ENCODE measurements around the gene NUP93. TPM values are rescaled to one million over a fixed set of nuclear protein-coding genes. Genes with fewer than 3 reads are reported as not detected.

Gene NUP93
- total and polyA plus RNA-seq, 7 donors, result 13.8 to 35.8 (median 21.4) TPM

DNA sequence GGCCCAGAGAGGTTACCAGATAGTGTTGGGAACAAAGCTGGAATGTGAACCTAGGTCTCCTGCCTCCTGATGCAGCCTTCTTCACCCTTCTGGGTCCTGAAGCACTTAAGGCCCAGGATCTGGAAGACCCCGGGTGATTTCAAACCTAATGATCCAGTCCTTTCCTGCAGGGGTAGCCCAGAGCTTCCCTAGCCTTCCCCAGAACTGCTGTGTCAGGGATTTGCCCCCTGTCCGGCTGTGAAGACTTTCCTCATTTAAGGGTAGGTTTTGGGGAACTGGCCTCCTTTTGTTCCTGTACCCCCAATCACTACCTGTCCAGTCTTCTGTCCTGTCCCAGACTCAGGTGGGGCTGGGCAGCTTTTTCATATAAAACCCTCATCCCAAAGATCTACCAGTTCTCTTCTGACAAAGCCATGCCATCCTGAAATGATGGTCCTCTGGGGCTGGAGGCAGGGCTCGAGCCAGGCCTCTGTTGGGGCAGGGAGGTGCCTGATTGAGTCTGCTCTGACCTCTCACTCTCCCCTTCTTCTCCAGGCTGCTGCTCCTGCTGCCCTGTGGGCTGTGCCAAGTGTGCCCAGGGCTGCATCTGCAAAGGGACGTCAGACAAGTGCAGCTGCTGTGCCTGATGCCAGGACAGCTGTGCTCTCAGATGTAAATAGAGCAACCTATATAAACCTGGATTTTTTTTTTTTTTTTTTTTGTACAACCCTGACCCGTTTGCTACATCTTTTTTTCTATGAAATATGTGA, 46.3 kb upstream of the NUP93 start:
- TF ChIP-seq EP300 (IDR thresholded peaks at IDR 0.05), result no peak
- TF ChIP-seq, protein P1, sequence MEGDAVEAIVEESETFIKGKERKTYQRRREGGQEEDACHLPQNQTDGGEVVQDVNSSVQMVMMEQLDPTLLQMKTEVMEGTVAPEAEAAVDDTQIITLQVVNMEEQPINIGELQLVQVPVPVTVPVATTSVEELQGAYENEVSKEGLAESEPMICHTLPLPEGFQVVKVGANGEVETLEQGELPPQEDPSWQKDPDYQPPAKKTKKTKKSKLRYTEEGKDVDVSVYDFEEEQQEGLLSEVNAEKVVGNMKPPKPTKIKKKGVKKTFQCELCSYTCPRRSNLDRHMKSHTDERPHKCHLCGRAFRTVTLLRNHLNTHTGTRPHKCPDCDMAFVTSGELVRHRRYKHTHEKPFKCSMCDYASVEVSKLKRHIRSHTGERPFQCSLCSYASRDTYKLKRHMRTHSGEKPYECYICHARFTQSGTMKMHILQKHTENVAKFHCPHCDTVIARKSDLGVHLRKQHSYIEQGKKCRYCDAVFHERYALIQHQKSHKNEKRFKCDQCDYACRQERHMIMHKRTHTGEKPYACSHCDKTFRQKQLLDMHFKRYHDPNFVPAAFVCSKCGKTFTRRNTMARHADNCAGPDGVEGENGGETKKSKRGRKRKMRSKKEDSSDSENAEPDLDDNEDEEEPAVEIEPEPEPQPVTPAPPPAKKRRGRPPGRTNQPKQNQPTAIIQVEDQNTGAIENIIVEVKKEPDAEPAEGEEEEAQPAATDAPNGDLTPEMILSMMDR (IDR thresholded peaks at IDR 0.05), result no peak
- no peak for TF ChIP-seq POLR2AphosphoS5 (IDR thresholded peaks at IDR 0.05)
- TF ChIP-seq POLR2A (IDR thresholded peaks at IDR 0.05), result no peak
- H3K9me3 ChIP-seq, result no peaks in the 10 kb centered on the region
- 60 to 79% methylated on average over 5 of the region's 5 CpGs for WGBS, 2 donors
- H3K4me3 ChIP-seq, result peak overlapping the region; percentile 44 to 66 (median 58)
- peak overlapping the region; percentile 66 to 83 (median 80) for H3K27ac ChIP-seq
- peak; percentile 68 for DNase-seq
- intact Hi-C loops (cut with DNase I), result loop anchor here (2.0 kb wide), 1 partner anchor 59 kb away; the partner anchor contains the start of gene MT1E
- H3K27me3 ChIP-seq, result no peaks in the 10 kb centered on the region
- no peaks in the 10 kb centered on the region for H3K36me3 ChIP-seq
- peaks cover 0 to 27% (median 22%) of the 10 kb centered on the region in 4 donors for H3K4me1 ChIP-seq

- no peaks in the 10 kb centered on the region for H3K27me3 ChIP-seq
- H3K4me3 ChIP-seq, result peak overlapping the region in 2 of 4 donors; percentile 58 to 66
- peak; percentile 69 for DNase-seq
- H3K27ac ChIP-seq, result peak overlapping the region; percentile 19 to 83 (median 42)
- 72 to 80% methylated on average over 4 of the region's 4 CpGs for whole genome bisulfite sequencing, 2 donors
- TF ChIP-seq, protein P1 (IDR thresholded peaks at IDR 0.05), result no peak
- TF ChIP-seq POLR2AphosphoS5 (IDR thresholded peaks at IDR 0.05) (no peak), POLR2A (IDR thresholded peaks at IDR 0.05) (no peak)
- peaks cover 0 to 27% (median 22%) of the 10 kb centered on the region in 4 donors for H3K4me1 ChIP-seq
- no peaks in the 10 kb centered on the region for H3K9me3 ChIP-seq
- intact Hi-C loops (cut with DNase I), result no loop called here
- H3K36me3 ChIP-seq, result no peaks in the 10 kb centered on the region
Observed at GRCh38 chr16:56684256-56684925, 45.5 kb upstream of the NUP93 start.

DNA sequence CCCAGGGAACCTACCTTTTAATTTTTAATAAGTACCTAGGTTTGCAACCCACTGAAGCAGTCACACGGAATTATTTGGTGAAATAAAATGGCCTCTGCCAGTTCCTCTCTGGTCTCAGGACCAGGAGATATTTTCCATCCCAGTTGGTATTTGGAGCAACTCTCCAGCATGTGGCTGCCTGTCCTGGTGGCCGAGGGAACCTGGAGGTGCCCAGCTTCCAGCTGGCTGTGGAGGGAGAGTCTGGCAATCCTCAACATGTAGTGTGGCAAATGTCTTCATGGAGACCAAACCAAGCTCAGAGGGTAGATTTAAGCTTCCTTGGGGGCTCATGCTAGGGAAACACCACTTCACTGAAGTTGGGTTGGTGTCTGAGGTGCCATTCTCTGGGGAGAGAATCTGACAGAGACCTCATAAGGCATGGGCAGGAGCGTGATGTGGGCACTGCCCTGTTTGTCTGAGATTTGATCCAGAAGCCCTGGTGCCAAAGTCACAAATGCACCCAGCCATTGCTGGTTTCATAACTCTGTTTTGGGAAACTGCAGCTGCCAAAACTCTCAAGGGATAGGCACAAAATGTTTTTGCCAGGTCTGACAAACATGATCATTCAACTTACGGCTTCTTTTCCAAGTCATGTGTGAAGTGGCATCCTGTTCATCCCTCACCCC, 44.9 kb upstream of the NUP93 start:
- peak; percentile 76 for DNase-seq
- WGBS, 2 donors, result 89 to 93% methylated on average over 4 of the region's 4 CpGs
- Histone ChIP-seq H3K4me3 (no peak overlapping the region), H3K27me3 (no peaks in the 10 kb centered on the region), H3K4me1 (peaks cover 0 to 27% (median 22%) of the 10 kb centered on the region in 4 donors), H3K27ac (peak overlapping the region; percentile 19 to 83 (median 42)), H3K9me3 (no peaks in the 10 kb centered on the region), H3K36me3 (no peaks in the 10 kb centered on the region)
- intact Hi-C loops (cut with DNase I), result no loop called here
- TF ChIP-seq POLR2AphosphoS5 (IDR thresholded peaks at IDR 0.05) (peak in 1 of 4 donors; percentile 36), POLR2A (IDR thresholded peaks at IDR 0.05) (no peak), EP300 (IDR thresholded peaks at IDR 0.05) (peak in 1 of 4 donors; percentile 19)
- TF ChIP-seq, protein P1 (IDR thresholded peaks at IDR 0.05), result no peak

DNA sequence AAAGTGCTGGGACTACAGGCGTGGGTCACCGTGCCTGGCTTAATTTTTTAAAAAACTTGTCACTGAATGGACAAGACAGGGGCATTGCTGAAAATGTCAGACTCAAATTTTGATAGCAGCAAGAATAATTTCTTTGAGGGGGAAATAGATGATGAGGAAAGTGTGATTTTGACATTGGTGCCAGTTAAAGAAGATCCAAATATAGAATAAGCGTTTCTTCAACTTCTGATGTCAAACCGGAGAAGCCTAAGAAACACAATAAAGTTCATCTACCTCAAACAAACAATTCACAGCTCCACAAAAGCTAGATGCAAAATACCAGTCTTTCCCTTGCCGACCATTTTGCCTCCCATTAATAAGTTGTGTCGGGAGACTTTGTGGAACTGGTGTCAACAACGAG, 43.2 kb upstream of the NUP93 start:
- H3K4me3 ChIP-seq, result no peak overlapping the region
- no peaks in the 10 kb centered on the region for H3K36me3 ChIP-seq
- 96% methylated on average over 7 of the region's 7 CpGs for WGBS, 2 donors
- intact Hi-C loops (cut with DNase I), result no loop called here
- no peaks in the 10 kb centered on the region for H3K27me3 ChIP-seq
- no peak for DNase-seq
- peaks cover 0 to 22% (median 19%) of the 10 kb centered on the region in 4 donors for H3K4me1 ChIP-seq
- TF ChIP-seq POLR2A (IDR thresholded peaks at IDR 0.05) (no peak), EP300 (IDR thresholded peaks at IDR 0.05) (no peak), POLR2AphosphoS5 (IDR thresholded peaks at IDR 0.05) (no peak)
- TF ChIP-seq, protein P1 (IDR thresholded peaks at IDR 0.05), result no peak
- H3K27ac ChIP-seq, result no peak overlapping the region
- no peaks in the 10 kb centered on the region for H3K9me3 ChIP-seq
